ENCODE measurements around the gene CHAD.
"Not testable (repeated sequence)": the region's sequence is repeated elsewhere in the genome, so short reads cannot be mapped to it uniquely, and the experiment has no call there.

The CHAD gene

GRCh38 chr17:50492214-50492613, 23.5 kb upstream of the CHAD start:
- DNase-seq = no peak

- no peak for DNase-seq
These were observed 22.8 kb upstream of the CHAD start for GRCh38 chr17:50491505-50491904.

- no peak for DNase-seq
These were observed 20.2 kb upstream of the CHAD start for GRCh38 chr17:50488880-50489279.

GRCh38 chr17:50487213-50488096, 18.8 kb upstream of the CHAD start:
- no peak for DNase-seq

- no peak for DNase-seq
These were observed 15.9 kb upstream of the CHAD start for GRCh38 chr17:50484386-50485155.

- no peak for DNase-seq
These were observed 14.6 kb upstream of the CHAD start for GRCh38 chr17:50483266-50483665.

GRCh38 chr17:50482516-50482915, 13.8 kb upstream of the CHAD start:
- DNase-seq = peak; percentile 32

GRCh38 chr17:50482110-50482509, 13.4 kb upstream of the CHAD start:
- DNase-seq = no peak

- DNase-seq = no peak
These were observed 13.0 kb upstream of the CHAD start for GRCh38 chr17:50481648-50482047.

GRCh38 chr17:50480854-50481490, 12.3 kb upstream of the CHAD start:
- no peak for DNase-seq

GRCh38 chr17:50480142-50480764, 11.6 kb upstream of the CHAD start:
- DNase-seq = no peak

- DNase-seq = peak; percentile 58
These were observed 11.0 kb upstream of the CHAD start for GRCh38 chr17:50479522-50480141.

- DNase-seq = peak; percentile 83
These were observed 10.0 kb upstream of the CHAD start, which contains the start of gene RSAD1 for GRCh38 chr17:50478391-50479381. RSAD1 (plus strand) TSS chr17:50478860; CDS start chr17:50478885, 25 bp downstream.

GRCh38 chr17:50477976-50478375, 9.3 kb upstream of the CHAD start:
- no peak for DNase-seq

GRCh38 chr17:50476545-50477315, 8.1 kb upstream of the CHAD start:
- no peak for DNase-seq

- not testable (repeated sequence) for DNase-seq
These were observed 7.3 kb upstream of the CHAD start for GRCh38 chr17:50475775-50476544.

- DNase-seq = no peak
These were observed 6.7 kb upstream of the CHAD start for GRCh38 chr17:50475362-50475761.

GRCh38 chr17:50474523-50474922, 5.8 kb upstream of the CHAD start:
- no peak for DNase-seq

GRCh38 chr17:50473901-50474300, 5.2 kb upstream of the CHAD start:
- DNase-seq = no peak

GRCh38 chr17:50472761-50473161, 4.1 kb upstream of the CHAD start:
- DNase-seq = not testable (repeated sequence)

Measured in KG1 (cell line).